Inflammatory macrophage treated with lipopolysaccharide for 4 hours (primary cell): ENCODE results near the gene CNTN6.

ENCODE experiments used
- DNase-seq: peaks from one replicate; pipeline ENCODE4 v3.0.0-alpha.2; 2020

The CNTN6 gene

GRCh38 chr3:1439395-1439794 lies 346.6 kb downstream of the CNTN6 start:
- DNase-seq: no peak

GRCh38 chr3:1442271-1442670 lies 349.4 kb downstream of the CNTN6 start:
- DNase-seq: no peak

- no peak for DNase-seq
Measured at GRCh38 chr3:1444195-1444594, 351.4 kb downstream of the CNTN6 start.

DNA sequence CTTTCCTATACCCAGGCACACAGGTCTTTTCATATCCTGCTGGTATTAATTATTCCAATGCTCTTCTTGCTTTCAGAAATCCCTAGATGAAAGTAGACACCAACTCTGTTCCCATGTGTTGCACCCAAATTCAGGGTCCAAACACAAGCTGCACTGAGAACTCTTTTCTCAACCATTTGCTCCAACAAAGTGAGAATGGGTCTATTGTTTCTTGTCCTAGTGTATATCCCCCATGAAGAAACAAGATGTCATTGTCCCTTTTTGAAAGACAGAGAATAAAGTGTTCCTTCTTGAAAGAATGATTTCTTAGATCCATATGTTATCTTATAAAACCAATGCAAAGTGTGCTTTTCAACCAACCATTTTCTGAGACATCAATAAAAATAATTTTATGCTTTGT lies 353.7 kb downstream of the CNTN6 start:
- no peak for DNase-seq

- no peak for DNase-seq
Measured at GRCh38 chr3:1447452-1447851, 354.6 kb downstream of the CNTN6 start.

DNA sequence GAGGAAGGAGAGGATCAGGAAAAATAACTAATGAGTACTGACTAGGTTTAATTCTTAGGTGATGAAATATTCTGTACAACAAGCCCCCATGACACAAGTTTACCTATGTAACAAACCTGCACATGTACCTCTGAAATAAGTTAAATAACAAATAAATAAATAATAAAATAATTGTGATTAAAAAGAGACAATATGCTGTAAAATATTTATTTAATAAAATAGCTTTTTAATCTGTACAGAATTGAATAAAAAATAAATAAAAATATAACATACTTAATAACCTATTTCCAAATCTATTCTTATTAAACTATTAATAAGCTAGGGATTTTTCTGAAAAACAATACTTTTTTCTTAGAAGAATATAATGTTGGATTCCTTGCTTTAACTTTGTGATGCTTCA lies 355.6 kb downstream of the CNTN6 start:
- no peak for DNase-seq
